SK-MEL-5 (cell line): ENCODE results near the gene RAB11FIP3. TPM values are rescaled to one million over a fixed set of nuclear protein-coding genes. Genes with fewer than 3 reads are reported as not detected.

Experiments used
- DNase-seq: peaks from one replicate; pipeline ENCODE4 v3.0.0-alpha.2; 2016; ENCODE audit warnings: low read depth, low spot score
- in situ Hi-C: cut with HindIII; loops from 2 replicates; pipeline ENCODE4 v1.10.0; 2016; ENCODE audit warnings: low sequenced_read_pairs, high pct_unique_total_duplicates, low pct_unique_long_range_greater_than_20kb
- total RNA-seq: library from RNA; depleted of rRNA; stranded (reverse); fragments of >200 nt; shearing (Covaris generic); gene quantifications from 2 replicates; pipeline ENCODE4 v1.2.3, GENCODE V29; 2014

Gene RAB11FIP3
- total RNA-seq, 1 experiment from 2014 or later: 10.0 TPM

GRCh38 chr16:559021-559380, 133.6 kb downstream of the RAB11FIP3 start:
- no peak for DNase-seq
- in situ Hi-C loops: no loop called here

- DNase-seq: no peak
- in situ Hi-C loops: no loop called here
These were observed 134.2 kb downstream of the RAB11FIP3 start for GRCh38 chr16:559411-560203.

- in situ Hi-C loops: no loop called here
- no peak for DNase-seq
These were observed 134.8 kb downstream of the RAB11FIP3 start, which contains the start of gene PRR35 for GRCh38 chr16:560204-560700. Gene PRR35 (plus strand): TSS chr16:560394. CDS start chr16:563295, 2,901 bp downstream.

- no peak for DNase-seq
- in situ Hi-C loops: no loop called here
These were observed 135.4 kb downstream of the RAB11FIP3 start for GRCh38 chr16:560701-561412.

GRCh38 chr16:561413-561794, 136.0 kb downstream of the RAB11FIP3 start:
- DNase-seq: no peak
- in situ Hi-C loops: no loop called here

DNA sequence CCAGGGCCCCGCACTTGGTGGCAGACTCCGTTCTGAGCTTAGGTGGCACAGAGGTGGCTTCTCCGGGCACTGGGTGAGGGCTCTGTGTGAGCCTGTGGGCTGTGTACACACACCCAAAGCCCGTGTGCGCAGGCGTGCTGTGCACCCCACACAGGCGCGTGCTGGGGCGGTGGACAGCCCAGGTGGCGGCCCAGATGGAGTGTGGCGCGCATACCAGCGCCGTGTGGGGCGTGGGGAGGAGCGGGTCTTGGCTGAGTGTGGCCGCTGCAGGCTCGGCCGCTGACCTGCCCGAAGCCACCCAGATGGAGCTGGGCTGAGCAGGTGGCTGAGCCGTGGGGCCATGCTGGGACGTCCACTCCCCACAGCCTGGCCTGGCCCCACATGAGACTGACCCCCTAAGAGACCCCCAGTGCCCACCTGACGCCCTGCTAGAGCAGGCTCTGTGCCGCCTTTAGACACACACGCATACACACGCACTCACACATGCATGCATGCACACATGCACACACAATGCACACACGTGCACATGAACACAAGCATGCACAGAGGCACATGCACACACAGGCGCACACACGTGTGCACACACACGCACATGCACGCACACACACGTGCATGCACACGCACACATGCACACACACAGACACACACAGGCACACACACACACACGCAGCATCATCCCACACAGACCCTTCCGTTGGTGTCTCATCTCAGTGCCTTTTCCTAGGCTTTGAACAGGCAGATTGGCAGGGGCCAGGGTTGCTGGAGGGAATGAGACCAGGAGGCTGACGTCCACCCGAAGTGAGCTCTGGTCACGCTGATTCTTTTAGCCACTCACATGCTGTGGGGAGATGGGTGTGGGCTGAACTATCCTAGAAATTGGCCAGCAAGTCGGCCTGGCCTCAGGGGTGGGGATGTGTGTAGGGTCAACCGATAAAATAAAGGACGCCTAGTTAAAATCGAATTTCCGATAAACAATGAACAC, 136.8 kb downstream of the RAB11FIP3 start:
- in situ Hi-C loops: no loop called here
- no peak for DNase-seq

- no peak for DNase-seq
- in situ Hi-C loops: no loop called here
These were observed 137.7 kb downstream of the RAB11FIP3 start for GRCh38 chr16:563072-563644.

- DNase-seq: no peak
- in situ Hi-C loops: no loop called here
These were observed 139.4 kb downstream of the RAB11FIP3 start for GRCh38 chr16:564690-565418.

GRCh38 chr16:565419-566330, 140.2 kb downstream of the RAB11FIP3 start:
- DNase-seq: no peak
- in situ Hi-C loops: no loop called here

DNA sequence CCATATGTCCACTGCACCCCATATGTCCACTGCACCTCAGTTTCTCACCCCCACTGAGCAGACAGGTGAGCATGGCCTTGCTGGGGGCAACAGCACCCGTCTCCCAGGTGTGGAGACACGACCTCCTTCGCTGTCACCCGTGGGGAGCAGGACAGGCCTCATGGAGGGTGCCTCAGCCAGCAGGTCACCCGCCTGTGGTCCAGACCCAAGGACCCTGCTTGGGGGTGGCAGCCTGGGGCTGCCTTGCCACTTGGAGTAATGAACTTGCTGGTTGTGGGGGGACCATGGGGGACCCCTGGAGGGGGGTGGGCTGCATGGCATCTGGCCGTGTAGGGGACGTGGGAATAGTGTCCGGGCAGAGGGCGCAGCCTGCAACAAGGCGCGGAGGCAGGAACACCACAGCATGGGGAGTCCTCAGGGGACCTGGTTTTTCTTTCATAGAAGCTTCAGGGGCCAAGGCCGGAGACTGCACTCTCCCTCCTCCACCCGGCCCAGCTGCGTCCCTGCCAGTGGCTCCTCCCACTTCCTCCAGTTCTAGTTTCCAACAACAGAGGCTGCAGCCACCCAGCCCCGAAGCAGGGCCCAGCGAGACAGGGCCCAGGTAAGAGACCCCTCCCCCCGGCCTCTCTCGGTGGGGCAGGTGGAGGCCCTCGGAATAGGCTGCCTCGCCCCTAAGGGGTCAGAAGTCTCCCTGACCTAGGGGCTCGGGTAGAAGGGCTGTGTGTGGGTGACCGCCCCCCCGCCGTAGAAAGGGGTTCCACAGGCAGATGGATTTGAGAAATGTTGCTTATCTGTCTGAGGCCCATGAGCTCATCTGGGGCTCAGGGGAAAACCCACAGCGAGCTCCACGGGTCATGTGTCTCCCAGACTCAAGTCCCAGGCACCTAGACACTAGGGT, 141.3 kb downstream of the RAB11FIP3 start, which contains the start of gene NHLRC4:
Gene NHLRC4 (plus strand): TSS at position 531 of the 898 bp plus-strand sequence. CDS start 1,043 bp downstream, outside the sequence.
- in situ Hi-C loops: no loop called here
- DNase-seq: peak; percentile 60

DNA sequence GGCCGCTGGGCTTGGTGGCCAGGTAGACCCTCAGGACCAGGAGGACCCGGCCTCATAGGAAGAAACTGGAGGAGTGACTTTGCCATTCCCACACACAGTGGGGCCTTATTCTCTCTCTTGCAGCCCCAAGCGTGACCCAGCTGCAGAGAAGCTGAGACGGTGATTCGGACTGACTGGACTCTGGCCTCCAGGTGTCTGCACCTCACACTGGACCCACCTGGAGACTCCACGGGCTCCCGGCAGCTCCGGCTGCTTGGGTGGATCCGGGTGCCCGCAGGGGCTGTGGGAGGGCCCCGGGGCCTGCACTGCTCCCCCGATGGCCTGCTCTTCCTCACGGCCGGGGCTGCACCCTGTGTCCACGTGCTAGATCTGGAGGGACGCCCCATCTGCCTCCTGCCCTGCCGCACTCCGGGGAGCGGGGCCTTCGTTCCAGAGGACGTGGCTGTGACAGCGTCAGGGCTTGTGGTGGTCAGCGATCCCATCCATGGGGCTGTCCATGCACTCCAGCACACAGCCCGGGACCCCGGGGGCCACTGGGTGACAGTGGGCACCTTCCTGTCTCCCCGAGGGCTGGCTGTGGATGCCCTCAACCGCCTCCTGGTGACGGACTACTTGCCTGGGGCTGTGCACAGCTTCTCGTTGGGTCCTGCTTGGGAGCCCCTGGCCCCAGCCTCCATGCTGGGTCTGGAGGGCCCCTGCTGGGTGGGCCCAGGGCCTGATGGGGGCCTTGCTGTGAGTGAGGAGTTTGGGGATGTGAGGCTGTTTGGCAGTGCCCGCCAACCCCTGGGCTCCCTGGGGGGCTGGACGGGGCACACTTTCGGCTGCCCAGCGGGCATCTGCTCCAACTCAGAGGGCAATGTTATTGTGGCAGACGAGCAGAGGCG, 142.2 kb downstream of the RAB11FIP3 start:
- in situ Hi-C loops: no loop called here
- no peak for DNase-seq

- DNase-seq: no peak
- in situ Hi-C loops: no loop called here
These were observed 143.2 kb downstream of the RAB11FIP3 start for GRCh38 chr16:568401-569258.
